Esophagus squamous epithelium (tissue), 4 donors: ENCODE data around the gene SPRY4.

Source experiments
- POLR2A ChIP-seq, 4 donors: fragments of 450-650 bp; IDR thresholded peaks; one replicate each; pipeline ENCODE4 v1.6.1; 2017; ENCODE audit warnings: antibody characterized with exemption in 4 of 4, mild to moderate bottlenecking in 4 of 4, moderate library complexity in 3 of 4
- TF ChIP-seq, protein P1 (sequence below), 6 experiments: fragments of 450-650 bp in 4 of 6; fragments of 200-600 bp in 2 of 6; sonication (generic) in 2 of 6; IDR thresholded peaks; one replicate each; pipeline ENCODE4 v1.5.1; 2016 to 2019; ENCODE audit warnings: antibody characterized with exemption in 6 of 6, mild to moderate bottlenecking in 4 of 6, moderate library complexity in 4 of 6

DNA sequence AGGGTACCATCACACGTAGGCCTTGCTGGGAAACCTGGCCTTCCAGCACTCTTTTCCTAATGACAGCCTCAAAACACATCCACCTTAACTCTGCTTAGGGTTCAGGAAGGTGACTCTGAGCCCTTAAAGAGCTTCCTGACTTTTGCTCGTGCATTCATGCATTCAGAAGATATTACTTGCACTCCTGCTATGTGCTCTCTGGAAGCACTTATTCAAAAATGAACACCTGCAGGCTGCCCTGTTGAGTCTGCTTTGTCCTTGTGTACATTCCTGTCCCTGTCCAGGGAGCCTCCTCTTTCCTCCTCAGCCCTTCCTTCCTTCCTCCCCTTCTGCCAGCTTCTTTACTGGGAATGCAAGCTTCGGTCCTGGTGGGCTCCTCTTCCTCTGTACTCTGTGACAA is 61.5 kb downstream of the SPRY4 start:
- TF ChIP-seq POLR2A (IDR thresholded peaks at IDR 0.05), result no peak
- TF ChIP-seq, protein P1, sequence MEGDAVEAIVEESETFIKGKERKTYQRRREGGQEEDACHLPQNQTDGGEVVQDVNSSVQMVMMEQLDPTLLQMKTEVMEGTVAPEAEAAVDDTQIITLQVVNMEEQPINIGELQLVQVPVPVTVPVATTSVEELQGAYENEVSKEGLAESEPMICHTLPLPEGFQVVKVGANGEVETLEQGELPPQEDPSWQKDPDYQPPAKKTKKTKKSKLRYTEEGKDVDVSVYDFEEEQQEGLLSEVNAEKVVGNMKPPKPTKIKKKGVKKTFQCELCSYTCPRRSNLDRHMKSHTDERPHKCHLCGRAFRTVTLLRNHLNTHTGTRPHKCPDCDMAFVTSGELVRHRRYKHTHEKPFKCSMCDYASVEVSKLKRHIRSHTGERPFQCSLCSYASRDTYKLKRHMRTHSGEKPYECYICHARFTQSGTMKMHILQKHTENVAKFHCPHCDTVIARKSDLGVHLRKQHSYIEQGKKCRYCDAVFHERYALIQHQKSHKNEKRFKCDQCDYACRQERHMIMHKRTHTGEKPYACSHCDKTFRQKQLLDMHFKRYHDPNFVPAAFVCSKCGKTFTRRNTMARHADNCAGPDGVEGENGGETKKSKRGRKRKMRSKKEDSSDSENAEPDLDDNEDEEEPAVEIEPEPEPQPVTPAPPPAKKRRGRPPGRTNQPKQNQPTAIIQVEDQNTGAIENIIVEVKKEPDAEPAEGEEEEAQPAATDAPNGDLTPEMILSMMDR (IDR thresholded peaks at IDR 0.05), result no peak
